C4-2B (cell line): ENCODE measurements around the gene PGLYRP2.

Experiments used
- ZFX ChIP-seq: fragments of 450-650 bp; IDR thresholded peaks from 2 replicates; pipeline ENCODE4 v1.6.1; 2017
- TF ChIP-seq, protein P1 (sequence below): fragments of 450-650 bp; conservative IDR thresholded peaks from 2 replicates; pipeline ENCODE4 v1.5.1; 2017; ENCODE audit warnings: mild to moderate bottlenecking

DNA sequence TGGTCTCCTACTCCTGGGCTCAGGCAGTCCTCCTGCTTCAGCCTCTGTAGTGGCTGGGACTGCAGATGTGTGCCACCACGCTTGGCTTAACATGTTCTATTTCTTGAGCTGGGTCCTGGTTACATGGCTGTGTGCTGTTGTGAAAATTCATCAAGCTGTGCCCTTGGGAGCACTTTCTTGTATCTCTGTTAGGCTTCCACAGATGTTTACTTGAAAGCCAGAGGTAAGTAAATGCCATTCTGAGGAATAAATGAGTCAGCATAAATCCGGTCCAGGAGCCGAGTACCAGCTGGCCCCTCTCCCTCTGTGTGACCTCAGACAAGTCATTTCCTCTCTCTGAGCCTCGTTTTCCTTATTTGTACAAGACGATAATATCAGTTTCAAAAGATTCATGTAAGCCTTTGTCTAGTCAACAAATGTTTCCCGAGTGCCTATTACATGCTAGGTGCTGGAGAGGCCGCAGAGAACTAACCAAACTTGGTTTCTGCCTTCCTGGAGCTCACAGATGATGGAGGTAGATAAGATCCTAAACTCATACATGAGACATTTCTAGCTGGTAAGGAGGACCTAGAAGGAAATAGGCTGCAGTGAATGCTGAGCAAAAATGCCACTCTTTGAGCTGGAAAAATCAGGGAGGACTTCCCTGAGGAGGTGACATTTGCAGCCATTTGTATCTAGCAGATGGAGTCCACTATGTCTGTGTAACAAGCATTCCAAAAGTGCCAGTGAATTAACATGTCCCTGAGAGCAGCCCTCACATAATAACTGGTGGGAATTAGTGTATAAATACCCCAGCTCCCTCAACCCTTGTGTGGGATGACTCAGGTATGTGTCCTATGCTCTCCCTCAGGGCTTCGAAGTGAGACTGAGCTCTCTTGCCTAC is 12.2 kb downstream of the PGLYRP2 start:
- TF ChIP-seq, protein P1, sequence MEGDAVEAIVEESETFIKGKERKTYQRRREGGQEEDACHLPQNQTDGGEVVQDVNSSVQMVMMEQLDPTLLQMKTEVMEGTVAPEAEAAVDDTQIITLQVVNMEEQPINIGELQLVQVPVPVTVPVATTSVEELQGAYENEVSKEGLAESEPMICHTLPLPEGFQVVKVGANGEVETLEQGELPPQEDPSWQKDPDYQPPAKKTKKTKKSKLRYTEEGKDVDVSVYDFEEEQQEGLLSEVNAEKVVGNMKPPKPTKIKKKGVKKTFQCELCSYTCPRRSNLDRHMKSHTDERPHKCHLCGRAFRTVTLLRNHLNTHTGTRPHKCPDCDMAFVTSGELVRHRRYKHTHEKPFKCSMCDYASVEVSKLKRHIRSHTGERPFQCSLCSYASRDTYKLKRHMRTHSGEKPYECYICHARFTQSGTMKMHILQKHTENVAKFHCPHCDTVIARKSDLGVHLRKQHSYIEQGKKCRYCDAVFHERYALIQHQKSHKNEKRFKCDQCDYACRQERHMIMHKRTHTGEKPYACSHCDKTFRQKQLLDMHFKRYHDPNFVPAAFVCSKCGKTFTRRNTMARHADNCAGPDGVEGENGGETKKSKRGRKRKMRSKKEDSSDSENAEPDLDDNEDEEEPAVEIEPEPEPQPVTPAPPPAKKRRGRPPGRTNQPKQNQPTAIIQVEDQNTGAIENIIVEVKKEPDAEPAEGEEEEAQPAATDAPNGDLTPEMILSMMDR: no peak
- no peak for TF ChIP-seq ZFX
